Upper lobe of left lung (tissue), 6 donors: Measurements from ENCODE around the gene HMX1. TPM values are rescaled to one million over a fixed set of nuclear protein-coding genes. Genes with fewer than 3 reads are reported as not detected.

Experiments used
- ATAC-seq, 2 donors: fragments of 200-7000 bp; cut with Tn5 transposase; one replicate each; pipeline ENCODE4 v1.9.1; 2022; ENCODE audit warnings: mild to moderate bottlenecking in 2 of 2, moderate library complexity in 2 of 2; ENCODE audit not compliant: low FRiP score in 2 of 2
- DNase-seq, 2 donors: peaks; one replicate each; pipeline ENCODE4 v3.0.0-alpha.2; 2019 to 2020
- H3K27ac ChIP-seq, 4 donors: fragments of 200-600 bp; sonication (generic); one replicate each; pipeline ENCODE4 v1.5.1; 2016 to 2019
- H3K27me3 ChIP-seq, 4 donors: fragments of 200-600 bp; sonication (generic); one replicate each; pipeline ENCODE4 v1.5.1; 2017 to 2019
- H3K36me3 ChIP-seq, 4 donors: fragments of 200-600 bp; sonication (generic); one replicate each; pipeline ENCODE4 v1.5.1; 2016 to 2019
- H3K4me1 ChIP-seq, 4 donors: fragments of 200-600 bp; sonication (generic); one replicate each; pipeline ENCODE4 v1.5.1; 2018 to 2019
- H3K4me3 ChIP-seq, 4 donors: fragments of 200-600 bp; sonication (generic); one replicate each; pipeline ENCODE4 v1.5.1; 2017 to 2019; ENCODE audit warnings: mild to moderate bottlenecking in 2 of 4, moderate library complexity in 1 of 4
- H3K9me3 ChIP-seq, 4 donors: fragments of 200-600 bp; sonication (generic); one replicate each; pipeline ENCODE4 v1.5.1; 2018 to 2019
- CTCF ChIP-seq, 6 experiments: fragments of 450-650 bp in 4 of 6; fragments of 200-600 bp in 2 of 6; sonication (generic) in 2 of 6; IDR thresholded peaks; one replicate each; pipeline ENCODE4 v1.5.1; 2016 to 2019; ENCODE audit warnings: antibody characterized with exemption in 6 of 6
- EP300 ChIP-seq, 4 donors: sonication (generic); formaldehyde crosslinking; IDR thresholded peaks; one replicate each; pipeline ENCODE4 v1.5.1; 2017; ENCODE audit warnings: antibody characterized with exemption in 4 of 4, control low read depth in 2 of 4
- POLR2A ChIP-seq, 4 donors: fragments of 450-650 bp; IDR thresholded peaks; one replicate each; pipeline ENCODE4 v1.5.1; 2016 to 2017; ENCODE audit warnings: antibody characterized with exemption in 4 of 4, mild to moderate bottlenecking in 2 of 4
- POLR2AphosphoS5 ChIP-seq, 2 donors: sonication (generic); formaldehyde crosslinking; IDR thresholded peaks; one replicate each; pipeline ENCODE4 v1.5.1; 2017; ENCODE audit warnings: antibody characterized with exemption in 2 of 2
- WGBS, 2 donors: methylation state at CpG; one replicate each; pipeline ENCODE4 v1.1.5; 2017 to 2018; 5-methylcytosine and 5-hydroxymethylcytosine counted together
- total RNA-seq, 6 donors: library from RNA; depleted of rRNA in 4 of 6; stranded (reverse); fragments of >200 nt in 4 of 6; gene quantifications; one replicate each; pipeline versions ENCODE4 v1.1.0 to v1.2.1, GENCODE V29; 2016 to 2021
- donor health status: DM: no; HTN: no; CAD: no; lungs with moderate emphysema.
- donor health status: DM: no; HTN: yes; CAD: no; lungs with severe emphysema.

The HMX1 gene
- total RNA-seq, 6 donors from 2014 or later = not detected

DNA sequence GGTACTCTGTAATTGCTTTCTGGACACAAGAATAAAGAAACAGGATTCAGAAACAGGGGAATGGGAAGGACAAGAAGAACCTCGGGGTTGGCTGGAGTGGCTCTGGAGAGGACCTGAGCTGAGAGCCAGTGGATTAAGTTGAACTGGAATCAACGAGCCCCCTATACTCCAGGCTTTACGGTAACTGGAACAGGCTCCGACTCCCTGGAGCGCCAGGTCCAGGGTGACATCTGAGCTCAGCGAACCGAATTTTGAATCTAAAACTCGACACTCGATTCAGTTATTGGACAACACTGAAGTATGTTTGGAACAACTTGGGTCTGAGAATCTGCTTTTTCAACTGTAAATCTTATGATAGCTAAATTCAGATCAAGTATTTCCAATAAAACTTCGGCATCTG, 23.9 kb downstream of the HMX1 start:
- peaks cover 0 to 7% (median 0%) of the 10 kb centered on the region in 4 donors for H3K27me3 ChIP-seq

GRCh38 chr4:8847331-8847730, 24.3 kb downstream of the HMX1 start:
- DNase-seq (no peak), ATAC-seq (no peak)
- H3K27me3 ChIP-seq = peaks cover 0 to 7% (median 0%) of the 10 kb centered on the region in 4 donors
- TF ChIP-seq POLR2A (IDR thresholded peaks at IDR 0.05) (no peak), POLR2AphosphoS5 (IDR thresholded peaks at IDR 0.05) (no peak)
- H3K4me1 ChIP-seq = no peaks in the 10 kb centered on the region
- no peaks in the 10 kb centered on the region for H3K36me3 ChIP-seq
- no peak overlapping the region for H3K4me3 ChIP-seq
- peaks cover 0 to 5% (median 4%) of the 10 kb centered on the region in 4 donors for H3K9me3 ChIP-seq
- H3K27ac ChIP-seq = no peak overlapping the region
- WGBS, 2 donors = 74 to 78% methylated on average over 8 to 12 of the region's 12 CpGs

More for the DNA sequence above, 23.9 kb downstream of the HMX1 start:
- Histone ChIP-seq H3K4me3 (no peak overlapping the region), H3K36me3 (no peaks in the 10 kb centered on the region), H3K27ac (no peak overlapping the region), H3K9me3 (peaks cover 0 to 9% (median 6%) of the 10 kb centered on the region in 4 donors), H3K4me1 (no peaks in the 10 kb centered on the region)
- 16 to 20% methylated on average over 10 of the region's 10 CpGs for WGBS, 2 donors
- ATAC-seq (no peak), DNase-seq (no peak)
- TF ChIP-seq POLR2AphosphoS5 (IDR thresholded peaks at IDR 0.05) (no peak), POLR2A (IDR thresholded peaks at IDR 0.05) (no peak), EP300 (IDR thresholded peaks at IDR 0.05) (no peak)

GRCh38 chr4:8846826-8847225, 24.8 kb downstream of the HMX1 start:
- no peak for ATAC-seq
- Histone ChIP-seq H3K36me3 (no peaks in the 10 kb centered on the region), H3K4me3 (no peak overlapping the region), H3K9me3 (peaks cover 0 to 5% (median 4%) of the 10 kb centered on the region in 4 donors), H3K27me3 (peaks cover 0 to 5% (median 0%) of the 10 kb centered on the region in 4 donors), H3K27ac (no peak overlapping the region), H3K4me1 (no peaks in the 10 kb centered on the region)
- DNase-seq = no peak
- TF ChIP-seq EP300 (IDR thresholded peaks at IDR 0.05) (no peak), POLR2A (IDR thresholded peaks at IDR 0.05) (no peak), POLR2AphosphoS5 (IDR thresholded peaks at IDR 0.05) (no peak), CTCF (IDR thresholded peaks at IDR 0.05) (no peak)
- 62 to 64% methylated on average over 2 to 3 of the region's 3 CpGs for WGBS, 2 donors

- ATAC-seq = no peak
- TF ChIP-seq EP300 (IDR thresholded peaks at IDR 0.05) = no peak
- TF ChIP-seq CTCF (IDR thresholded peaks at IDR 0.05) = no peak
- TF ChIP-seq POLR2AphosphoS5 (IDR thresholded peaks at IDR 0.05) = no peak
- no peak for TF ChIP-seq POLR2A (IDR thresholded peaks at IDR 0.05)
- Histone ChIP-seq H3K4me3 (no peak overlapping the region), H3K27me3 (no peaks in the 10 kb centered on the region), H3K9me3 (peaks cover 0 to 5% (median 4%) of the 10 kb centered on the region in 4 donors), H3K4me1 (no peaks in the 10 kb centered on the region), H3K27ac (no peak overlapping the region), H3K36me3 (no peaks in the 10 kb centered on the region)
- WGBS, 2 donors = 69 to 74% methylated on average over 8 to 9 of the region's 9 CpGs
- DNase-seq = no peak
These were observed 25.5 kb downstream of the HMX1 start for GRCh38 chr4:8846046-8846720.

- DNase-seq = no peak
- H3K4me1 ChIP-seq = no peaks in the 10 kb centered on the region
These were observed 26.5 kb downstream of the HMX1 start for GRCh38 chr4:8844976-8845690.

More at GRCh38 chr4:8844976-8845690, 26.5 kb downstream of the HMX1 start:
- Histone ChIP-seq H3K27ac (no peak overlapping the region), H3K36me3 (no peaks in the 10 kb centered on the region), H3K9me3 (peaks cover 0 to 5% (median 4%) of the 10 kb centered on the region in 4 donors), H3K27me3 (no peaks in the 10 kb centered on the region), H3K4me3 (no peak overlapping the region)
- 75 to 82% methylated on average over 12 to 14 of the region's 14 CpGs for WGBS, 2 donors
- TF ChIP-seq CTCF (IDR thresholded peaks at IDR 0.05) (no peak), POLR2A (IDR thresholded peaks at IDR 0.05) (no peak), EP300 (IDR thresholded peaks at IDR 0.05) (no peak), POLR2AphosphoS5 (IDR thresholded peaks at IDR 0.05) (no peak)
- no peak for ATAC-seq
